SH-SY5Y (cell line): Measurements from ENCODE around the gene ARPC1B.

Experiments used
- GATA2 ChIP-seq: IDR thresholded peaks from 2 replicates; pipeline ENCODE4 v1.6.1; 2011; ENCODE audit warnings: mild to moderate bottlenecking, low read depth, low read length
- GATA3 ChIP-seq: IDR thresholded peaks from 2 replicates; pipeline ENCODE4 v1.6.1; 2011; ENCODE audit warnings: low read depth, mild to moderate bottlenecking, low read length, moderate library complexity

DNA sequence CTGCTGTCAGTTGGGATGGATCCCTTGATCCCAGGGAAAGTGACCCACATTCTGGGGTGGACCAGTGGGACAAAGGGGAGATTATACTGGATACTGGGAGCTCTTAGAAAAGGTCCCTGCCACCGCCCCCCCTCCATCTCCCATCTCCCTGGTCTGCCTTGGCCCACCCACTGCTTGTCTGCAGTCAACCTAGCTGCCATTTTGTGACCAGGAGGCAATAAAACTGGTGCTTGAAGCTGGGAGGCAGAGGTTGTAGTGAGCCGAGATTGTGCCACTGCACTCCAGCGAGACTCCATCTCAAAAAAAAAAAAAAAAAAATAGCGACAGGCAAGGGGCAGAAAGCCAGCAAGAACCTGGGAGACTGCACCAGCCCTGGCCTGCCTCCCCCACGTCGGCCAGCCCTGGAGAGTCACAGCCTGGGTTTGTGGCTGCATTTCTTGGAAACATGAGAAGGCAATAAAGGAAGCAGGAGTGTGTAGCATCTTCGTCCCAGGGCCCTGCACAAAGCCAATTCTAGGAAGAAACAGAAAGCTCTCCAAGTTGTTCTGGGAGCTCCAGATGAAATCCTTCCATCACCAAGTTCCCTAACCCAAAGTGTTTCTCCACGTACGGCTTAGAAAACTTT lies 4.7 kb upstream of the ARPC1B start:
- TF ChIP-seq GATA3 (no peak), GATA2 (no peak)
